ENCODE data around the gene SCPEP1.
"Not testable (repeated sequence)": the region's sequence is repeated elsewhere in the genome, so short reads cannot be mapped to it uniquely, and the experiment has no call there.

SCPEP1 gene

GRCh38 chr17:56977673-56978395 lies at the start of gene SCPEP1:
Gene SCPEP1, plus strand, starts transcription at chr17:56978131. Its CDS starts 29 bp downstream, at chr17:56978160.
- peak; percentile 72 for DNase-seq (ENCODE audit: low read depth in 2 of 2)

- no peak for DNase-seq (ENCODE audit: low read depth in 2 of 2)
Measured at GRCh38 chr17:56928586-56928985, 49.3 kb upstream of the SCPEP1 start.

GRCh38 chr17:56929362-56929969 lies 48.5 kb upstream of the SCPEP1 start:
- no peak for DNase-seq (ENCODE audit: low read depth in 2 of 2)

- no peak for DNase-seq (ENCODE audit: low read depth in 2 of 2)
Measured at GRCh38 chr17:56930739-56931337, 47.1 kb upstream of the SCPEP1 start.

GRCh38 chr17:56933151-56933745 lies 44.7 kb upstream of the SCPEP1 start:
- DNase-seq (ENCODE audit: low read depth in 2 of 2) = no peak

- DNase-seq (ENCODE audit: low read depth in 2 of 2) = no peak
Measured at GRCh38 chr17:56933868-56934267, 44.1 kb upstream of the SCPEP1 start.

- no peak for DNase-seq (ENCODE audit: low read depth in 2 of 2)
Measured at GRCh38 chr17:56934280-56934679, 43.7 kb upstream of the SCPEP1 start.

GRCh38 chr17:56935461-56935860 lies 42.5 kb upstream of the SCPEP1 start:
- no peak for DNase-seq (ENCODE audit: low read depth in 2 of 2)

GRCh38 chr17:56936697-56937322 lies 41.1 kb upstream of the SCPEP1 start:
- no peak for DNase-seq (ENCODE audit: low read depth in 2 of 2)

- DNase-seq (ENCODE audit: low read depth in 2 of 2) = no peak
Measured at GRCh38 chr17:56937687-56938086, 40.2 kb upstream of the SCPEP1 start.

- not testable (repeated sequence) for DNase-seq (ENCODE audit: low read depth in 2 of 2)
Measured at GRCh38 chr17:56938206-56938605, 39.7 kb upstream of the SCPEP1 start.

GRCh38 chr17:56939869-56940484 lies 38.0 kb upstream of the SCPEP1 start:
- DNase-seq (ENCODE audit: low read depth in 2 of 2) = no peak

- no peak for DNase-seq (ENCODE audit: low read depth in 2 of 2)
Measured at GRCh38 chr17:56943505-56944125, 34.3 kb upstream of the SCPEP1 start.

- no peak for DNase-seq (ENCODE audit: low read depth in 2 of 2)
Measured at GRCh38 chr17:56945938-56946505, 31.9 kb upstream of the SCPEP1 start.

GRCh38 chr17:56947741-56948140 lies 30.2 kb upstream of the SCPEP1 start:
- DNase-seq (ENCODE audit: low read depth in 2 of 2) = no peak

GRCh38 chr17:56948491-56948890 lies 29.4 kb upstream of the SCPEP1 start:
- DNase-seq (ENCODE audit: low read depth in 2 of 2) = no peak

- no peak for DNase-seq (ENCODE audit: low read depth in 2 of 2)
Measured at GRCh38 chr17:56949595-56949994, 28.3 kb upstream of the SCPEP1 start.

GRCh38 chr17:56956992-56957391 lies 20.9 kb upstream of the SCPEP1 start:
- no peak for DNase-seq (ENCODE audit: low read depth in 2 of 2)

GRCh38 chr17:56960596-56961538 lies 17.1 kb upstream of the SCPEP1 start, which contains the start of gene COIL:
Gene COIL, minus strand, starts transcription at chr17:56961050. Its CDS starts 31 bp downstream, at chr17:56961019.
- DNase-seq (ENCODE audit: low read depth in 2 of 2) = peak; percentile 89 to 96

GRCh38 chr17:56965241-56965640 lies 12.7 kb upstream of the SCPEP1 start:
- DNase-seq (ENCODE audit: low read depth in 2 of 2) = not testable (repeated sequence)
